ENCODE measurements around the gene POLR3A. TPM values are rescaled to one million over a fixed set of nuclear protein-coding genes. Genes with fewer than 3 reads are reported as not detected.

POLR3A gene
- total and polyA plus RNA-seq, 2 of the 13 experiments (the other 11 are each of a cell fraction or from before 2014, with no cell fraction given), result 13.6 to 19.2 TPM

GRCh38 chr10:78029269-78030226 lies at the start of gene POLR3A (continued):
- TF ChIP-seq ZBTB14 (CRISPR knock-in tag; IDR thresholded peaks at IDR 0.05) (no peak), ZNF138 (CRISPR knock-in tag; IDR thresholded peaks at IDR 0.05; ENCODE audit: low read depth) (no peak; the same call in 1 of the 2 replicates), CCDC6 (CRISPR knock-in tag; IDR thresholded peaks at IDR 0.05) (peak; percentile 10; the same call in 1 of the 2 replicates), TGIF2 (CRISPR knock-in tag; IDR thresholded peaks at IDR 0.05) (peak; percentile 66; the same call in 1 of the 2 replicates), ZNF572 (CRISPR knock-in tag; IDR thresholded peaks at IDR 0.05) (no peak), UBTF (CRISPR knock-in tag; IDR thresholded peaks at IDR 0.05) (peak; percentile 53; the same call in 1 of the 2 replicates), ZSCAN12 (CRISPR knock-in tag; IDR thresholded peaks at IDR 0.05) (no peak), ZBTB44 (CRISPR knock-in tag; IDR thresholded peaks at IDR 0.05) (no peak), KAT8 (CRISPR knock-in tag; IDR thresholded peaks at IDR 0.05) (peak; percentile 96), TFDP2 (CRISPR knock-in tag; IDR thresholded peaks at IDR 0.05) (peak; percentile 46), ZNF282 (IDR thresholded peaks at IDR 0.05; ENCODE audit: partially characterized antibody) (no peak), TBX2 (CRISPR knock-in tag; IDR thresholded peaks at IDR 0.05; ENCODE audit: borderline replicate concordance) (peak; percentile 87), KLF11 (CRISPR knock-in tag; IDR thresholded peaks at IDR 0.05) (no peak), ZBTB38 (CRISPR knock-in tag; IDR thresholded peaks at IDR 0.05) (peak; percentile 63; the same call in 1 of the 2 replicates), USF2 (IDR thresholded peaks at IDR 0.05; ENCODE audit: low read depth, low read length) (peak; percentile 94), USF2 (CRISPR knock-in tag; IDR thresholded peaks at IDR 0.05; ENCODE audit: borderline replicate concordance) (peak; percentile 98; the same call in 1 of the 2 replicates), ETV6 (CRISPR knock-in tag; conservative IDR thresholded peaks at IDR 0.05) (no peak), TSC22D2 (CRISPR knock-in tag; IDR thresholded peaks at IDR 0.05; ENCODE audit: borderline replicate concordance) (peak; percentile 9; the same call in 1 of the 2 replicates), BCL6 (CRISPR knock-in tag; IDR thresholded peaks at IDR 0.05) (peak; percentile 21; the same call in 1 of the 2 replicates), ATF1 (CRISPR knock-in tag; IDR thresholded peaks at IDR 0.05) (0 out of 2 replicates have a peak, but pooled peaks have one; percentile 65), MAF1 (CRISPR knock-in tag; IDR thresholded peaks at IDR 0.05; ENCODE audit: borderline replicate concordance) (peak; percentile 35; the same call in 1 of the 2 replicates)
